Uterus (tissue), 4 donors: ENCODE measurements around the gene SNX9. TPM values are rescaled to one million over a fixed set of nuclear protein-coding genes. Genes with fewer than 3 reads are reported as not detected.

Experiments used
- DNase-seq, 2 donors: peaks; one replicate each; pipeline ENCODE4 v3.0.0-alpha.2; 2019 to 2020
- H3K27ac ChIP-seq, 2 donors: fragments of 200-600 bp; sonication (generic); 1 replicate in 1 of 2; 2 replicates in 1 of 2; pipeline ENCODE4 v1.5.1; 2016 to 2018
- H3K27me3 ChIP-seq, 2 donors: fragments of 200-600 bp; sonication (generic); one replicate each; pipeline ENCODE4 v1.5.1; 2018 to 2019; ENCODE audit warnings: control low read depth in 1 of 2
- H3K36me3 ChIP-seq, 2 donors: fragments of 200-600 bp; sonication (generic); one replicate each; pipeline ENCODE4 v1.5.1; 2019; ENCODE audit warnings: control low read depth in 1 of 2
- H3K4me1 ChIP-seq, 2 donors: fragments of 200-600 bp; sonication (generic); one replicate each; pipeline ENCODE4 v1.5.1; 2018 to 2019; ENCODE audit warnings: control low read depth in 1 of 2
- H3K4me3 ChIP-seq, 2 donors: fragments of 200-600 bp; sonication (generic); 1 replicate in 1 of 2; 2 replicates in 1 of 2; pipeline ENCODE4 v1.5.1; 2018 to 2019; ENCODE audit warnings: mild to moderate bottlenecking in 1 of 2
- H3K9me3 ChIP-seq, 2 donors: fragments of 200-600 bp; sonication (generic); one replicate each; pipeline ENCODE4 v1.5.1; 2019; ENCODE audit warnings: control low read depth in 1 of 2
- POLR2A ChIP-seq, 2 donors: fragments of 450-650 bp; IDR thresholded peaks; one replicate each; pipeline ENCODE4 v1.6.1; 2016; ENCODE audit warnings: antibody characterized with exemption in 2 of 2, mild to moderate bottlenecking in 1 of 2, moderate library complexity in 1 of 2
- intact Hi-C: fragments of 100-400 bp; cut with DNase I; formaldehyde crosslinking; loops from one replicate; pipeline ENCODE4 v1.15.1; 2023; ENCODE audit warnings: low total_unique reads
- total RNA-seq, 4 donors: library from RNA; depleted of rRNA in 3 of 4; stranded (reverse); fragments of >200 nt in 3 of 4; gene quantifications; one replicate each; pipeline versions ENCODE4 v1.1.0 to v1.2.4, GENCODE V29; 2014 to 2023
- TF ChIP-seq, protein P1 (sequence below), 4 experiments: fragments of 200-600 bp in 2 of 4; fragments of 450-650 bp in 2 of 4; sonication (generic) in 2 of 4; IDR thresholded peaks; one replicate each; pipeline ENCODE4 v1.5.1; 2016 to 2019; ENCODE audit warnings: antibody characterized with exemption in 4 of 4, mild to moderate bottlenecking in 2 of 4, moderate library complexity in 1 of 4
- donor health status: DM: yes; HTN: yes; CAD: no.

SNX9 gene
- total RNA-seq = 10 to 100 TPM; 31.0 to 65.9 (median 50.5) TPM

DNA sequence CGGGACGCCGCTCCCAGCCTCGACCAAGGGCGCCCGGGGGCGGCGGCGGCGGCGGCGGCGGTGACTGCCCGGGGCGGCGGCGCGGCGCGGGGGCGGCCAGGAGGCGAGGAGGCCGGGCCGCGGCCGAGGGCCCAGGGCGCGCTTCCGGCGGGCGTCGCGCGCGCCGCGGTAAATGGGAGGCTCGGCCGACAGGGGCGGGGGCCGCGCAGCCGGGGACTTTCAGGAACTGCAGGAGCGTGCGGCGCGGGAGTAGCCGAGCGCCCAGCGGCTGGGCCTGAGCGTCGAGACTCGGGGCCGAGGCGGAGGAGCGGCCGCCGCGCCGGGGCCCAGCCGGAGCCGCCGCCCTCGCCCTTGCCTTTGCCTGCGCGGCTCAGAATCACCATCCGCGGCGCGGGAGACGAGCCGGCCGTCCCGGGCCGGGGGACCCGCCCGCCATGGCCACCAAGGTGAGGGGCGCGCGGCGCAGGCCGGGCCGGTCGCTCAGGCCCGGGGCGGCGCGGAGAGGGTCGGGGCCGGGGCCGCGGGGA, at the start of gene SNX9:
SNX9 (plus strand) TSS at position 246 of the 527 bp plus-strand sequence; CDS start at position 435, 189 bp downstream.
- no peaks in the 10 kb centered on the region for H3K27me3 ChIP-seq
- no peaks in the 10 kb centered on the region for H3K9me3 ChIP-seq
- no peaks in the 10 kb centered on the region for H3K36me3 ChIP-seq
- DNase-seq = peak; percentile 78 to 81
- intact Hi-C loops = no loop called here
- H3K27ac ChIP-seq = peak within 1 kb of the TSS; percentile 98
- TF ChIP-seq, protein P1, sequence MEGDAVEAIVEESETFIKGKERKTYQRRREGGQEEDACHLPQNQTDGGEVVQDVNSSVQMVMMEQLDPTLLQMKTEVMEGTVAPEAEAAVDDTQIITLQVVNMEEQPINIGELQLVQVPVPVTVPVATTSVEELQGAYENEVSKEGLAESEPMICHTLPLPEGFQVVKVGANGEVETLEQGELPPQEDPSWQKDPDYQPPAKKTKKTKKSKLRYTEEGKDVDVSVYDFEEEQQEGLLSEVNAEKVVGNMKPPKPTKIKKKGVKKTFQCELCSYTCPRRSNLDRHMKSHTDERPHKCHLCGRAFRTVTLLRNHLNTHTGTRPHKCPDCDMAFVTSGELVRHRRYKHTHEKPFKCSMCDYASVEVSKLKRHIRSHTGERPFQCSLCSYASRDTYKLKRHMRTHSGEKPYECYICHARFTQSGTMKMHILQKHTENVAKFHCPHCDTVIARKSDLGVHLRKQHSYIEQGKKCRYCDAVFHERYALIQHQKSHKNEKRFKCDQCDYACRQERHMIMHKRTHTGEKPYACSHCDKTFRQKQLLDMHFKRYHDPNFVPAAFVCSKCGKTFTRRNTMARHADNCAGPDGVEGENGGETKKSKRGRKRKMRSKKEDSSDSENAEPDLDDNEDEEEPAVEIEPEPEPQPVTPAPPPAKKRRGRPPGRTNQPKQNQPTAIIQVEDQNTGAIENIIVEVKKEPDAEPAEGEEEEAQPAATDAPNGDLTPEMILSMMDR (IDR thresholded peaks at IDR 0.05) = peak in 2 of 4 experiments; percentile 9 to 61
- peak; percentile 60 to 84 for TF ChIP-seq POLR2A (IDR thresholded peaks at IDR 0.05)
- H3K4me1 ChIP-seq = peaks cover 0 to 8% of the 10 kb centered on the region in 2 donors
- H3K4me3 ChIP-seq = peak within 1 kb of the TSS; percentile 56 to 98

DNA sequence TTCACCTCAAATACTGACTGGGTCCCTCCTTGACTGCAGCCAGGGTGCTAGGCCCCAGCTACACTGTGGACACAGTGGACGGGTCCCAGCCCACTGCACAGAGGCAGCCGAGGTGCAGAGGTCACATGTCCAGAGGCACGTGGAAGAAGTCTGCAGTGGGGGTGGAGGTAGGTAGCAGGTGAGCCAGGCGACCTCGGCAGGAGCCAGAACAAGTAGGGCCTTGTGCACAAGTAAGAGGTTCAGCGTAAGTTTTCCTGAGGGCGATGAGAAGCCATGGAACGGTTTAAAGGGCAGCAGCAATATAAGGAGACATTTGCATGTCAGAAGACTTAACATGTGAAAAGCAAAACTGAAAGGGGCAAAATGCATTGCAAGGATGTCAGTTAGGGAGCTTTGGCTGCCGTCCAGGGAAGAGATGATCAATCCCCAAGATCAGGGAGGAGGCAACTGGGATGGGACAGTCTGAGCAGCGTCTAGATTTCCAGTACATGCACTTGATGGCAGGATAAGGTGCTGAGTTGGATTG, 49.7 kb upstream of the SNX9 start:
- Histone ChIP-seq H3K27me3 (no peaks in the 10 kb centered on the region), H3K4me1 (no peaks in the 10 kb centered on the region), H3K27ac (no peak overlapping the region), H3K36me3 (no peaks in the 10 kb centered on the region), H3K9me3 (no peaks in the 10 kb centered on the region), H3K4me3 (no peak overlapping the region)
- DNase-seq = no peak
- intact Hi-C loops = no loop called here
- TF ChIP-seq, protein P1 (IDR thresholded peaks at IDR 0.05) = no peak
- no peak for TF ChIP-seq POLR2A (IDR thresholded peaks at IDR 0.05)

DNA sequence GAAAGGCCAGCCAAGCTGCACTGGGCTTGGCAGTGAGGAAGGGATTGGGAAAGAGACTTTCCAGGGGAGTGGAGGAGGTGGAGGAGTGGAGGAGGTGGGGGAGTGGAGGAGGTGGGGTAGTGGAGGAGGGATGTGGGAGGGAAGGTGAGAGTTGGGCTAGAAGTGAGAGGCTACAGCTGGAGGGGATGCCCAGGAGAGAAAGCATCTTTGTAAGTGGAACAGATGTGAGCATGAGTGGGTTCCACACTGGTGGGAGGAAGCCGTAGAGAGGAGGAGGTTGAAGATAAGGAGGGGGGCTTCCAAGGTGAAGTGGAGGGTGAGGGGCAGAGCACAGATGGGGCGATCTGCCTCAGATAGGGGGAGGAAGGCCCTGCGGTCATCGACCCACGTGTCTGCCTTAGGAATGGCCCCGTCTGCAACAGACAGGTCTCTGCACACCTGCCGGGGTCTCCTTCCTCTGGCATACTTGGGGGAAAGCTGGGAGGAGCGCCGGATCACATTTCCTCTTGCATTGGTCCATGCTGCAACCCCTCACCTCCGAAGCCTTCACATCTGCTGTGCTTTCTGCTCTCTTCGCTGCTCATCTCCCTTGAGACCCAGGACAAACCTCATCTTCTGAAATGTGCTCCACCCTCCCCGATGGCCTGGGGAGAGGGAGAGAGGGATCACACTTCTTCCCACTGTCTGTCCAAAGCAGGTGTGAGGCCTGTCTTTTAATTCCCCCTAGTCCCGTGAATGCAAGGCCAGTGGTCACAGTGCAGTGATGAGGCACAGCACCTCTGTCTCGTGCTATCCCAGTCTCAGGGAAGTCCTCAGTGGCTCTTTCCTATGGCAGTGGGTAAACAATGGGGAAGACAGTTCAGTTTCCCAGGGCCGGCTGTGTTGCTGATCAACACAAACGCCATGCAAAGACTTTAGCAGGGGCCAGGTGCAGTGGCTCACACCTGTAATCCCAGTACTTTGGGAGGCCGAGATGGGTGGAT, 48.6 kb upstream of the SNX9 start:
- no peaks in the 10 kb centered on the region for H3K27me3 ChIP-seq
- no peak overlapping the region for H3K4me3 ChIP-seq
- intact Hi-C loops = no loop called here
- TF ChIP-seq, protein P1 (IDR thresholded peaks at IDR 0.05) = no peak
- no peak for TF ChIP-seq POLR2A (IDR thresholded peaks at IDR 0.05)
- no peaks in the 10 kb centered on the region for H3K36me3 ChIP-seq
- H3K27ac ChIP-seq = no peak overlapping the region
- no peaks in the 10 kb centered on the region for H3K9me3 ChIP-seq
- no peaks in the 10 kb centered on the region for H3K4me1 ChIP-seq
- DNase-seq = peak in 1 of 2 donors; percentile 54

DNA sequence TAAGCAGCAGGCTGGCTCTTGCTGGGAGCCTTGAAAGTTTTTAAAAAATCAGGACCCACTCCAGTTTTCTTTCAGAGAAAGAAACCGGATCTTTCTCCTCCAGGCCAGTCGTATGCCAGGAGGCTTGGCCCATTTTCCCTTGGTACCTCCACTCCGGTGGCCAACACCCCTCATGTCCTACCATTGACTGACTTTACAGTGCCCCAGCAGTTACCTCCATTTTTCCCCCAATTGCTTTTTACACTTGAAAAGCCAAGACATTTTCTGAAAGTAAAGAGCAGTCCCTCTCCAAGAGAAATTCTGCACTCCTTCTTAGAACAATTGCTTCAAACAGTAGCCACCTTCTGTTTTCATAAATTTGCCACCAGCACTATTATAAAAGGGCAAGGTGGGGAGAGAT, 47.7 kb upstream of the SNX9 start:
- H3K9me3 ChIP-seq = no peaks in the 10 kb centered on the region
- intact Hi-C loops = no loop called here
- DNase-seq = no peak

More for the DNA sequence above, 47.7 kb upstream of the SNX9 start:
- TF ChIP-seq, protein P1 (IDR thresholded peaks at IDR 0.05) = no peak
- Histone ChIP-seq H3K4me3 (no peak overlapping the region), H3K27me3 (no peaks in the 10 kb centered on the region), H3K36me3 (no peaks in the 10 kb centered on the region), H3K4me1 (no peaks in the 10 kb centered on the region), H3K27ac (no peak overlapping the region)
